ENCODE results near the gene CLDN24. TPM values are rescaled to one million over a fixed set of nuclear protein-coding genes. Genes with fewer than 3 reads are reported as not detected.

CLDN24 gene
- total RNA-seq, 1 experiment from 2014 or later = not detected

- no peak overlapping the region for H2BK15ac ChIP-seq (ENCODE audit: low read depth, low read length)
- H3K4ac ChIP-seq (ENCODE audit: low read depth, low read length) = no peak overlapping the region
- H3K9me3 Mint-ChIP-seq = no peaks in the 10 kb centered on the region; a peak in 1 of 5 replicates
- H3K4me1 Mint-ChIP-seq = peaks cover 0 to 4% of the 10 kb centered on the region in 2 experiments; a peak in 1 of 4 replicates
- no peak for TF ChIP-seq CTCF (conservative IDR thresholded peaks at IDR 0.05)
- H3T11ph ChIP-seq (ENCODE audit: low read length) = no peak overlapping the region
- H2BK12ac ChIP-seq (ENCODE audit: insufficient read length, low read depth, low read length) = no peak overlapping the region
- no peak overlapping the region for H3K4me3 Mint-ChIP-seq
- H3K23me2 ChIP-seq (ENCODE audit: insufficient read length, low read depth, low read length, poor library complexity, severe bottlenecking) = no peaks in the 10 kb centered on the region
- H4K91ac ChIP-seq (ENCODE audit: insufficient read length, low read depth, low read length) = no peak overlapping the region
- H3K79me1 ChIP-seq (ENCODE audit: insufficient read depth, low read depth, low read length, poor library complexity, severe bottlenecking) = no peaks in the 10 kb centered on the region
- no peaks in the 10 kb centered on the region for H3K79me2 ChIP-seq (ENCODE audit: insufficient read depth, low read length)
- no CpG with 5 or more reads among the region's 9 CpGs for WGBS (ENCODE audit: extremely low coverage, insufficient read length, low lambda C conversion rate)
- no peak for DNase-seq
- no peaks in the 10 kb centered on the region; a peak in 1 of 7 replicates for H3K36me3 Mint-ChIP-seq (ENCODE audit: insufficient read depth in 1 of 3, low read depth in 3 of 3)
- no peak overlapping the region for H2BK120ac ChIP-seq (ENCODE audit: low read depth, low read length, poor library complexity, severe bottlenecking)
- H3K23ac ChIP-seq (ENCODE audit: insufficient read length, low read depth, low read length) = no peak overlapping the region
- no peak overlapping the region for H3K27ac ChIP-seq (ENCODE audit: insufficient read length, low read depth, low read length)
- no peak overlapping the region for H3K4me2 ChIP-seq (ENCODE audit: insufficient read depth, insufficient read length, low read length)
- H3K4me1 ChIP-seq (ENCODE audit: insufficient read depth, low read length) = no peaks in the 10 kb centered on the region
- H2AK5ac ChIP-seq (ENCODE audit: insufficient read length, low read length) = no peak overlapping the region
- H2BK20ac ChIP-seq (ENCODE audit: low read depth, low read length, poor library complexity, severe bottlenecking) = no peak overlapping the region
- H3K18ac ChIP-seq (ENCODE audit: insufficient read length, low read depth, low read length) = no peak overlapping the region
- H2BK5ac ChIP-seq (ENCODE audit: insufficient read length, low read length) = no peak overlapping the region
- no peak overlapping the region for H3K56ac ChIP-seq (ENCODE audit: insufficient read length, low read depth, low read length)
- no peak overlapping the region for H4K8ac ChIP-seq (replicated peaks; ENCODE audit: insufficient read length, low read depth, low read length)
- H3K27ac Mint-ChIP-seq = no peak overlapping the region
- peaks cover 3% of the 10 kb centered on the region for H3K27me3 Mint-ChIP-seq (ENCODE audit: low read depth)
- H4K5ac ChIP-seq (ENCODE audit: insufficient read length, low read depth, low read length) = no peak overlapping the region
- H3K27me3 ChIP-seq (ENCODE audit: insufficient read depth, low read length) = no peaks in the 10 kb centered on the region
- no peak overlapping the region for H3K14ac ChIP-seq (ENCODE audit: insufficient read depth, low read length)
- no peak overlapping the region for H3K9ac ChIP-seq (ENCODE audit: extremely low read depth, insufficient read length, low read length)
- H4K20me1 ChIP-seq (ENCODE audit: control insufficient read depth, insufficient read depth, insufficient read length) = no peaks in the 10 kb centered on the region
- no peak overlapping the region for H2AFZ ChIP-seq (ENCODE audit: low read length)
- no peaks in the 10 kb centered on the region for H3K9me3 ChIP-seq (ENCODE audit: control insufficient read depth, low read depth, low read length)
Observed at GRCh38 chr4:183337349-183337748, 15.1 kb upstream of the CLDN24 start.
